HG03159 (cell line): Measurements from ENCODE around the gene TOMM20L.
A peak's percentile ranks its signal among the peaks of the same experiment; 100 is the strongest.
"Not testable (repeated sequence)": the region's sequence is repeated elsewhere in the genome, so short reads cannot be mapped to it uniquely, and the experiment has no call there.

Experiments used
- ATAC-seq: cut with Tn5 transposase; IDR thresholded peaks from one replicate; pipeline ENCODE4 v1.9.1; 2021; ENCODE audit warnings: mild to moderate bottlenecking, moderate library complexity; ENCODE audit not compliant: unreplicated experiment

TOMM20L gene

DNA sequence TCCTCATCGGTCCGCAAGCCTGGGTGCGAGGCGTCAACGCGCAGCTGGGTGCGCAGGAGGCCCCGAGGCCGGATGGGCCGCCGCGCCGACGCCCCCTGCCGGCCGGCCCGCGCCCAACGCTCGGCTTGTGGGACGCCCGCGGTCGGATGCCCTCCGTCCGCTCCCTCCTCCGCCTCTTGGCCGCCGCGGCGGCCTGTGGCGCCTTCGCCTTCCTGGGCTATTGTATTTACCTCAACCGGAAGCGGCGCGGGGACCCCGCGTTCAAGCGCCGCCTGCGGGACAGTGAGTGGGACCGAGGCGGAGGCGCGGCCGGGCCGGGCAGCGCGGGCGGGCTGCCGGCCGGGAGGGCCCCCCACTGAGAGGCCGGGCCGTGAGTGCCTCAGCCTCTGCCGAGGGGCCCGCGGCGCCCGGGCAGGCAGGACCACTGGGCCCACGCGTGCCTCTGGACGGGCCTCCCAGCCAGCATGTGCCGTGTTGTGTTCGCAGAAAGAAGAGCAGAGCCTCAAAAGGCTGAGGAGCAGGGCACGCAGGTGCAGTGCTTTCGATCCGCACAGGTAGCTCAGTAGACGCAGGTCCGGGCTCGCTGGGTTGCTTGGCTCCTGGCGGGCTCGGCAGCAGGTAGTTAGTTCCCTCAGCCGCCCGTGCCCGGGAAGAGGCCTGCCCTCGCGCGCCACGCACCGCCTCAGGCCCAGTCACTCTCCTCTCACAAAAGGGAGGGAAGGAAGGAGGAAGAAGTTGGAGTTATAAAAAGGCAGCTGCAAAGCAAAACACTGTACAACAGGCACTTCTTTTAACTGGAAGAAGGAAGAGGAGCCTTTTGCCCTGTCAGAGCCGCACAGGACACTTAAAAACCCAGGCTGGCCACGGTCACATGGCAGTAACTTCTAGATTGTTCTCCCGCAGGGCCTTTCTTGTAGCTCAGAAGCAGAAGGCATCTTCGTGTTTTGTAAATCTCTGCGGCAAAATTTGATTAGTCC is at the start of gene TOMM20L:
Gene TOMM20L, plus strand, starts transcription at position 119 of the 977 bp plus-strand sequence. Its CDS starts 28 bp downstream, at position 147.
- peak; percentile 92 for ATAC-seq

DNA sequence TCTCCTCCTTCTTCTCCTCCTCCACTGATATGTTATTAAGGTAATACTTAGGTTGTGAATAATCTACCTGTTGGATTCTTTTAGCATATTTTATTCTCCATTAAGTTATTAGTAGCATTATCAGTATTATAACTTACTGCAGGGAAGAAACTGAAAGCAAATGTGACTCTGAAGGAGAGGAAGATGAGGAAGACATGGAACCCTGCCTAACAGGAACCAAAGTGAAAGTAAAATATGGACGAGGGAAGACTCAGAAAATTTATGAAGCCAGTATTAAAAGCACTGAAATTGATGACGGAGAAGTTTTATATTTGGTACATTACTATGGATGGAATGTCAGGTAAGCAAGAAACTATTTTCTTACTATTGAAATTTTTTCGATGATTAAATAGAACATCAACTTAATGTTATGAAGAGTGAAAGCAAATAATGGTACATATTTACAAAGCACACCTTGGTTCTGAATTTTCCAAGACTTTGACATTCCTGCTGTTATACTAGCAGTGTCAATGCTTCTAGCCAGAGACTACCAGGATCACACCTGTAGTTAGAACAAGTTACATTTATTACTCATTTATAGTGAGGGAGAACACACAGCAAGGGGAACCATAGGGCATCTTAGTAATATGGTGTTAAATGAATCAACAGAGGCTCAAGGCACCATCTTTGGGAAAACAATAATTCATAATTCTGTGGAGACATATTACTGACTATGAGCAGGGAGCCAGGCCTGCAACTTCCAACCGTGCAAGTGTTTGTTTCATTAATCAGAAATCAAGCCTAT is 42.0 kb upstream of the TOMM20L start:
- ATAC-seq = no peak

DNA sequence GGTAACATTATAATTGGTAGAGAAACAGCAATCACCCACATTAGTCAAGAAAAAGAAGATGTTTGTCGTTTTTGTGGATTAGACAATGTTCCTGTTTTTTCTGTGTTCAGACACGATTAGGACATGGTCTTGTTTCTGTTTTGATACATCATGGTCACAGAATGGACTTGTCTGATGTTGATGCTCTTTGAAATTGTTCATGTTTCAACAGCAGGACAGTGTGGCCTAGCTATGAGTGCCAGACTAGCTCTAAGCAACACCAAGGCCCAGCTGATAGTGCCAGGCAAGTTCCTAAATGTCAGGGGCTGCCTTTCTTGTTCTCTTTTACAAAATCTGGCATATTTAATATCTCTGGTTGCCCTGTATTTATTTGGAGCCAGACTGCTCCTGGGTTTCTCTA is 40.9 kb upstream of the TOMM20L start:
- ATAC-seq = no peak

DNA sequence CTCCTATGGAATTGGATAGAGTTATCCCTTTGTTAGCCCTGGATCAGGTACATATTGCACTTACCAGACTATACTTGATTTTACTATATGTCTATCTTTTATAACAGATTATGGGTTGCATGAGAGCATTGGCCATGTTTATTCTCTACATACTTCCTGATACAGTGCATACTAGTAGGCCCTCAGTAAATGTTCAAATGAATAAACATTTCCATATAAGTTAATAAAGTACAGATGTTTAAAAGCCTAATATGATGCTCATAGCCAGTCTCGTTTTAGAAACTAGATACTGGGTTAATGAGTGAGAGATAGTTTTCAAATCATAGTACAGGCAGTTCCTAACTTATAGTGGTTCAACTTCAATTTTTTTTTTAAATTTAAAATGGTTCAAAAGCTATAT is 39.5 kb upstream of the TOMM20L start:
- no peak for ATAC-seq

DNA sequence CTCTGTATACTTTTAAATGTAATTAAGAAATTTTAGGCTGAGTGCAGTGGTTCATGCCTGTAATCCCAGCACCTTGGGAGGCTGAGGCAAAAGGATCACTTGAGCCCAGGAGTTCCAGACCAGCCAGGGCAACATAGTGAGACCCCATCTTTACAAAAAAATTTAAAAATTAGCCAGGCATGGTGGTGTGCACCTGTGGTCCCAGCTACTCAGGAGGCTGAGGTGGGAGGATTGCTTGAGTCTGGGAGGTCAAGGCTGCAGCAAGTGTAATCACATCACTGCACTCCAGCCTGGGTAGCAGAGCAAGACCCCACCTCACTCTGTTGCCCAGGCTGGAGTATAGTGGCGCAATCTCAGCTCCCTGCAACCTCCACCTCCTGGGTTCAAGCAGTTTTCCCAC is 33.5 kb upstream of the TOMM20L start:
- not testable (repeated sequence) for ATAC-seq

DNA sequence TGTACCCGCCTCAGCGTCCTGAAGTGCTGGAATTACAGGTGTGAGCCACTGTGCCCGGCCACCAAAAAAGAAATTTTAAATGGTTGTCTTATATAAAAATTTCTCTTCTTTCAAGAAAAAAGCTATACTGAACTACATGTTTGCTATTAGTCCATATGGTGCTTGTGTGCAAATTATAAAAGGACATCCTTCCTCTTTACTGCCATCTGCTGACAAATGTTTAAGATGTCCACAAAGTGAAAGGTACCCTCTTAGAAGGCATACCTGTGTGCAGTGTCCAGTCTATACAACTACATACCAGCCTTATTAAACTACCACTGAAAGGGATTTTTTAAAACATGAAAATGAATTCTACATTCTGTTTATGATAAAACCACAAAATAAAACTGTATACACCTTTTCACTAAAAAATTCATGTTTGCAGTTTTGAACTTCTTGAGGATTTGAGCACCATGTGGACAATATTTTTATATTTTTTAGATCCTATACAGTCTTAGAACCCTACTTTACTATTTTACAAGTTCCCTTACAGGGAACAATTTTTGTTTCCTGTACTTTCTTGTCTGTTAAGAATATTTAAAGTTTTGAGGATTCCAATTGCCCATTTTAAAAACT is 32.8 kb upstream of the TOMM20L start:
- no peak for ATAC-seq

DNA sequence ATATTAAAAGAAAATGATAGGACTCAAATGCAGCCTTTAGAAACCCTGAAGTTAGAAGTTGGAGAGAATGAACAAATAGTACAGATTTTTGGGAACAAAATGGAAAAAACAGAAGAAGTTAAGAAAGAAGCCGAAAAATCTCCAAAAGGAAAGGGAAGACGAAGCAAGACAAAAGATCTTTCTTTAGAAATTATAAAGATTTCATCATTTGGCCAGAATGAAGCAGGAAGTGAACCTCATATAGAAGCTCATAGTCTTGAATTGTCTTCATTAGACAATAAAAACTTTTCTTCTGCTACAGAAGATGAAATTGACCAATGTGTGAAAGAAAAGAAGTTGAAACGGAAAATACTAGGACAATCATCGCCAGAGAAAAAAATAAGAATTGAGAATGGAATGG is 31.4 kb upstream of the TOMM20L start:
- no peak for ATAC-seq

DNA sequence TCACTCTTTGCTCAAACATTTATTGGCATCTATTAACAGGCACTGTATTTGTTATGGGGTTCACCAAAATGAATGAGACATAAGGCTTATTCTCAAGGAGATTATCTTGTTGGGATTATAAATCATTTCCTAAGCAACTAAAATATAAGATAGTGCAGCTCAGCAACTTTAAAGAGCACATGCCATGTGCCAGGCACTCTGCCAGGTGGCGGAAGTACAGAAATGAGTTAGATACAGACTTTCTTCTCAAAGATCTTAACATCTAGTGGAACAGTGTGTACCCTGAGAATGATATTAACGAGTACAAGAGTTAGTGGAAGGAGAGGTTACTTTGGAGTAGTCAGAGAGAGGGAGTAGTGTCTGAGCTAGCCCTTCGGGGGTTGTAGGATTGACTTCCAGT is 28.4 kb upstream of the TOMM20L start:
- ATAC-seq = no peak

DNA sequence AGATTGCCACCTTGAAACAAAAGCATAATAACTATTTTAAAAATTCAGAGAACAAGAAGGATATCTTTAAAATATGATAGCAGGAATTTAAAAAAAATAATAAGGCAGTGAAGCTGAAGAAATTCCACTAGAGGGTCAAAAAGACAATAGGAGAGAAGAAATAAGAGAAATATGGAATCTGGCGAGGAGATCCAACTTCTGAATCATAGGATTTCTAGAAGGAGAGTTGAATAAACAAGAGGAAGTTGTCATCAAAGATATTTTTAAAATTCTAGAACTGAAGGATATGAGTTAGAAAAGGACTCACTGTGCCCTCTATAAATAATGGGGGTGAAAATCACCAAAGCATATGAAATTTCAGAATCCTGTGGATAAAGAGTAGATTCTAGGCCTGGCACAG is 26.8 kb upstream of the TOMM20L start:
- no peak for ATAC-seq

DNA sequence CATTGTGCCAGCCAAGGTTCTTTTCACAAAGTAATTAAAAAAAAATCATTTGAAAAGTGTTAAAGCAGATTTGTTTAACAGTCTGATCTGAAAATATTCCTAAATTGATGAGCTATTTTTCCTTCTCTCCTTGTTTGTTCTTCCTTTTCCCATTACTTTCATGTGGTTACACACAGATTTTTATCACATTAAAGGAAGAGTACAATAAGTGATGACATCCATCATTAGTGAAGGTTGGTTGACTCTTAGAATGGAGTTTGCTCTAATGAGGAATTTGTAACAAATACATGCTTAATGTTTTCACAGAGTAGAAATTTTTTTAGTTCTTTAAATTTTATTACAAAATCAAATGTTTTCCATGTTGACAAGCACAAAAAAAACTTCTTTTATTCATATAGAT is 18.9 kb upstream of the TOMM20L start:
- ATAC-seq = no peak

DNA sequence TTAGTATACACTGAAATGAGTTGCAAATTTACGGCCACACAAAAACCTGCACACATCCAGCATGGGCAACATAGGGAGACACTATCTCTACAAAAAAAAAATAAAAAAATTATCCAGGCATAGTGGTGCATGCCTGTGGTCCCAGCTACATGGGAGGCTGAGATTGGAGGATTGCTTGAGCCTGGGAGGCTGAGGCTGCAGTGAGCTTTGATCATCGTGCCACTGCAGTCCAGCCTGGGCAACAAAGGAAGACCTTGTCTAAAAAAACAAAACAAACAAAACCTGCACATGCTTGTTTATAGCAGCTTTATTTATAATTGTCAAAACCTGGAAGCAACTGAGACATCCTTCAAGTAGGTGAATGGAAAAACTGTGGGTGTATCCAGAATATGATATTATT is 4.9 kb upstream of the TOMM20L start:
- no peak for ATAC-seq

DNA sequence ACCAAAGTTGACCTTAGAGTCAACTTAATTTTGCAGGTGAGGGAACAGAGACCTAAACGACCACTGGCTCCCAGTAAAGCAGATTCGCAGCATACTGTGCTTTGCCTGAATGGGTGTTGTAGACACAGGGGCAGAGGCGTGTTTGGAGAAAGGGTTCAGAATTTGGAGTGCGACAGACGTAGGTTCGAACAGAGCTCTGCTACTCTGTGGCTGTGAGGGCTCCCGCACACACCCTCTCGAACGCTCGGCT is 243 bp upstream of the TOMM20L start:
- ATAC-seq = no peak

DNA sequence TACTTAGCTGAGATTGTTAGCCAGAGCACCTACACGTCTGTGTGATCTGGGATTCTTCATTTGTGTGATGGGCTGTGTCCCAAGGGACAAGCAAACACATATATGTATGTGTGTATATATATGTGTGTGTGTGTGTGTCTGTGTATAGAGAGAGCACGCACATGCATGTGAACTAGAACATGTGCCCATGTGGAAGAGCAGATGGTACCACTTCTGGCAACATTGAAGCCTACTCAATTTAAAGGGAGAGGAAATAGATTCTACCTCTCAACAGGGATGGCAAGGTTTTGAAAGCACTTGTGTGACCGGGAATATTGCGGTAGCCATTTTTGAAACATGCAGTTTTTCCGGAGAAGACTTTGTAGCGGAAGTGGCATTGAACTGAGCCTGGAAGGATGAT is 1.4 kb downstream of the TOMM20L start:
- no peak for ATAC-seq

DNA sequence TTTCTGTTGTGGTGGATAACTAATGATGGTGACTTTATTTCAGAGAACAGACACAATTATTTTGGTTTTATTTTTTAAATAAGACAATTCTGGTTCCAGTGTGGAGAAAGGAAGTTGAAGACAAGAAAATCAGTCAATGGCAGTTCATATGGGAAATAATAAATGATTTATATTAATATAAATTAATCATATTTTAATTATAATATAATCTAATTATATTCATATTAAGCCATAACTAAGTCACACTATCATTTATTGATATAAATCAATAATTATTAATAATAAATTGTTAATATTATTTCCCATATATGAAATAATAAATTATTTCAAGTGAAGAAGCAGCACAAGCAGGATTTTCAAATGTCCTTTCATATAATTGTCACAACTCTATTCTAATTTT is 2.8 kb downstream of the TOMM20L start:
- ATAC-seq = no peak

DNA sequence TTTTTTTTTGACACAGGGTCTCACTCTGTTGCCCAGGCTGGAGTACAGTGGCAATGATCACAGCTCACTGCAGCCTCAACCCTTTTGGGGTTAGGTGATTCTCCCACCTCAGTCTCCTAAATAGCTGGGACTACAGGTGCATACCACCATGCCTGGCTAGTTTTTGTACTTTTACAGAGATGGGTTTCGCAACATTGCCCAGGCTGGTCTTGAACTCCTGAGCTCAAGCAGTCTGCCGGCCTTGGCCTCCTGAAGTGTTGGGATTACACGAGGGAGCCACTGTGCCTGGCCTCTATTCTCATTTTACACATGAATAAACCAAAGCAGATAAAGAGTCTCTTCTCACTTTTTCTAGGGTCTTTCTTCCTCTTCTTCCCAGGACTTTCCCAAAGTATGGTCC is 3.2 kb downstream of the TOMM20L start:
- ATAC-seq = no peak

DNA sequence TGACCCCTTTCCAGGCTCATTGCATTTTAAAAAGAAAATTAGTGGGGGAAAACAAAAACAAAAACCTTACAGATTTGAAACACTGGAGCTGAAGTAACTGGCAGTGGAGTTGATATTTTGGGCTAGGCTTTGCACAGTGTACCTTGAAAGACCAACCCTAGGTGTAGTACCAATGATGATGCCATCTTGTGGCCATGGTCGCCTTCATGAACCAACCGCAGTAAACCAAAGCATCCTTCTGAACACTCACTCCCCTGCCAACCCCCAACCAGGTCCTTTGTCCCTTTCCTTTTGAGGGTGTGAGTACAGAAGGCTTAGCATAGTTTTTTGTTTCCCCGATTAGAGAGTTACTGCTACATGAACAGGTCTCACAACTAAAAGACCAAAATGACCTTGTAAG is 5.9 kb downstream of the TOMM20L start:
- no peak for ATAC-seq

DNA sequence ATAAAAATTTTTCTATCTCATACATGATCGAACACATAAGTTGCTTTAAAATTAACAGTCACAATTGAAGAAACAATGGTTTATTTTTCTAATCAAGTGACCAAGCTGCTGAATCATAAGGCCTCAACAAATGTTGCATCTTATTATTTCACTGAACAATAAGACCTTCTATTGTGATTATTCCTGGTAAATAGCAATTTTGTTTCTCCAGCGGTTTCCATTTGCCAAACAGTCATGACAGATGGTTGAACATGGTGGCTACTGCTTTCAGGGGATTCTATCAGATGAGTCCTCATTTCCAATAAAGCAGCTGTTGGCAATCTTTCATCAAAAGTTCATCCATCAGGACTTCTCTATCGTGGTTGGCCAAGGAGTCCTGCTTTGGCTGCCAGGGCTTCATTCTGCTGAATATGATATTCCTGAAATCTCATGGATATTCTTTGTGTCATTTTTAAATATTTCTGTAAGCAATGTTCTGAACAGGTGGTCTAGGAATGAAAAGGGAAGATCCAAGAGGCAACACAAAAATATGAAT is 13.0 kb downstream of the TOMM20L start:
- no peak for ATAC-seq

DNA sequence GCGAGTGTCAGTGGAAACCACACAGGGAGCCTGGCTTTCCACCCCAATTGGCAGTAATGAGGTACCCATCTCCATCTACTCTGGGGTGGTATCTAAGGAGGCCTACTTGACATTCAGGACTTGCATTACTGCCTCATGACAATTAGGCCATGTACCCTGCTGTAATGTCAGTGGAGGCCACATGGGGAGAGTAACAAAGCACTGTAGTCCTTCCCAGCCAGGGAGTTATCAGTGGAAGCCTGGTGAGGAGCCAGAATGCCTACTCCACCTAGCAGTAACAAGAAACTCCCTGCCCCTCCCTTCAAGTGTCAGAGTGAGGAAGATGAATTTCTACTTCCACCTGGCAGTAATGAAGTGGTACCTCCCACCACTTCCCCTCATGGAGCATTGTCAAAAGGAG is 19.1 kb downstream of the TOMM20L start:
- ATAC-seq = no peak

DNA sequence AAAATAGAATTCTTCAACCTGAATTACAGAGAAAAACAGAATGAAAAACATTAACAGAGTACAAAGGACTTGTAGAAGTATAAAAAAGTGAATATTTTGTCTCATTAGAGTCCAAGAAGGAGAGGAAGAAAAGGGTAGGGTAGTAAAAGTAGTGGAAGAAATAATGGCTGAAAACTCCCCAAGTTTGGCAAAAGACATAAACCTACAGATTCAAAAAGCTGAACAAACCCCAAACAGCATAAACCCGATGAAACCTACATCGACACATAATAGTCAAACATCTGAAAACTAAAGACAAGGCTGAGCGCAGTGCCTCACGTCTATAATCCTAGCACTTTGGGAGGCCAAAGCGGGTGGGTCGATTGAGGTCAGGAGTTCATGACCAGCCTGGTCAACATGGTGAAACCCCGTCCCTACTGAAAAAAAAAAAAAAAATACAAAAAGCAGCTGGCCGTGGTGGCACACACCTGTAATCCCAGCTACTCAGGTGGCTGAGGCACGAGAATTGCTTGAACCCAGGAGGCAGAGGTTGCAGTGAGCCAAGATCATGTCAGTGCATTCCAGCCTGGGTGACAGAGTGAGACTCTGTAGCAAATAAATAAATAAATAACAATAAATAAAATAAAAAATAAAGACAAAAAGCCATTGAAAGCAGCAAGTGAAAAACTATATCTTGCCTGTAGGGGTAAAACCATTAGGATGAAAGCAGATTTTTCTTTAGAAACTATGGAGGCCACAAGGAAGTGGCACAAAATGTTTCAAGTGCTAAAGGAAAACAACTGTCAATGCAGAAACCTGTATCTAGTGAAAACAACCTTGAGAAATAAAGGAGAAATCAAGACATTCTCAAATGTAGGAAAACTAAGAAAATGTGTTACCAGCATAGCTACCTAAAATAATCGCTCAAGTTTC is 20.2 kb downstream of the TOMM20L start:
- ATAC-seq = no peak

DNA sequence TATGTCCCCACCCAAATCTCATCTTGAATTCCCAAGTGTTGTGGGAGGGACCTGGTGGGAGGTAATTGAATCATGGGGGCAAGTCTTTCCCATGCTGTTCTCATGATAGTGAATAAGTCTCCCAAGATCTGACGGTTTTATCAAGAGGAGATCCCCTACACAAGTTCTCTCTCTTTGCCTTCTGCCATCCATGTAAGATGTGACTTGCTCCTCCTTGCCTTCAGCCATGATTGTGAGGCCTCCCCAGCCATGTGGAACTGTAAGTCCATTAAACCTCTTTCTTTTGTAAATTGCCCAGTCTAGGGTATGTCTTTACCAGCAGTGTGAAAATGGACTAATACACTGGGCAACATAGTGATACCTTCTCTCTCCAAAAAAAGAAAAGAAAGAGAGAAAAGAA is 21.2 kb downstream of the TOMM20L start:
- ATAC-seq = not testable (repeated sequence)
